Neutrophil (primary cell): ENCODE results near the gene EPHA6.

Experiments used
- H3K27ac ChIP-seq: fragments of 200-600 bp; sonication (generic); 2 replicates; pipeline ENCODE4 v1.5.1; 2016; ENCODE audit warnings: mild to moderate bottlenecking, moderate library complexity
- H3K27me3 ChIP-seq: fragments of 200-600 bp; sonication (generic); 2 replicates; pipeline ENCODE4 v1.6.0; 2016; ENCODE audit warnings: mild to moderate bottlenecking
- H3K36me3 ChIP-seq: fragments of 200-600 bp; sonication (generic); 2 replicates; pipeline ENCODE4 v1.5.1; 2017
- H3K4me1 ChIP-seq, 2 experiments: fragments of 200-600 bp in 1 of 2; sonication (generic) in 1 of 2; 1 replicate in 1 of 2; 2 replicates in 1 of 2; pipeline versions ENCODE4 v1.5.1 to v1.6.1; 2013 to 2016; ENCODE audit warnings: low read depth in 1 of 2, low read length in 1 of 2, mild to moderate bottlenecking in 1 of 2, moderate library complexity in 1 of 2; ENCODE audit not compliant: control insufficient read depth in 1 of 2, insufficient read depth in 1 of 2
- H3K4me3 ChIP-seq, 2 experiments: fragments of 200-600 bp in 1 of 2; sonication (generic) in 1 of 2; 1 replicate in 1 of 2; 2 replicates in 1 of 2; pipeline ENCODE4 v1.5.1; 2013 to 2016; ENCODE audit warnings: low read depth in 1 of 2, low read length in 1 of 2, mild to moderate bottlenecking in 1 of 2, moderate library complexity in 1 of 2
- H3K9me3 ChIP-seq: fragments of 200-600 bp; sonication (generic); 2 replicates; pipeline ENCODE4 v1.5.1; 2016
- TF ChIP-seq, protein P1 (sequence below): fragments of 200-600 bp; sonication (generic); IDR thresholded peaks from 2 replicates; pipeline ENCODE4 v1.5.1; 2016; ENCODE audit warnings: antibody characterized with exemption

EPHA6 gene

DNA sequence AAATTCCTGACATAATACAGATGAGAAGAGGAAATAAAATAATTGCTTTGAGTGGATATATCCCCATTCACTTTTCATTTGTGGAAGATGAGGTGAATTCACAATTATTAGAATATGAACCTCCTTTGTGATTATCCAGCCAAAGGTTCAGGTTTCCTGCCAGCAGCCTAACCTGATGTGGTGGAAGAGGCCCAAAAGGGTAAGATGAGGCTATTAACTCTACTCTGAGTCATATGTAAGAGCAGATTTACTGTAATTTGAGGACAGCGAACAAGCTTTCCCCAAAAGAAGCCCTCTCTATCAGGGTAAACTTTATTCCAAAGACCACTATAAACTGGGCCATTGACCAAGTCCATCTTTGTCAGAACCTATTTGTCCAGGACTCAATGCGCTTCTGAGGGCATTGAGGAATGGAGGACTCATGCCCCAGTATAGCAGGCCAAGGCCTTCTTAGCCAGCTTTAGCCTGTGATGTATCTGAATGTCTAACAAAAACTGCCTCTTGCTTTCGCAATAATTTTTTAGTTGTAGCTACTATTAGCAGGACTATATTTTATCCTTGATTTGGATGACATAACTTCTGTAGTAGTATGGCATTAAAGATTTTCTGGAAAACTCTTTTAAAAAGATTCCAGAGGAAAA, 859.1 kb downstream of the EPHA6 start:
- Histone ChIP-seq H3K9me3 (no peaks in the 10 kb centered on the region), H3K36me3 (no peaks in the 10 kb centered on the region), H3K27me3 (no peaks in the 10 kb centered on the region), H3K27ac (no peak overlapping the region), H3K4me1 (no peaks in the 10 kb centered on the region), H3K4me3 (no peak overlapping the region)
- TF ChIP-seq, protein P1, sequence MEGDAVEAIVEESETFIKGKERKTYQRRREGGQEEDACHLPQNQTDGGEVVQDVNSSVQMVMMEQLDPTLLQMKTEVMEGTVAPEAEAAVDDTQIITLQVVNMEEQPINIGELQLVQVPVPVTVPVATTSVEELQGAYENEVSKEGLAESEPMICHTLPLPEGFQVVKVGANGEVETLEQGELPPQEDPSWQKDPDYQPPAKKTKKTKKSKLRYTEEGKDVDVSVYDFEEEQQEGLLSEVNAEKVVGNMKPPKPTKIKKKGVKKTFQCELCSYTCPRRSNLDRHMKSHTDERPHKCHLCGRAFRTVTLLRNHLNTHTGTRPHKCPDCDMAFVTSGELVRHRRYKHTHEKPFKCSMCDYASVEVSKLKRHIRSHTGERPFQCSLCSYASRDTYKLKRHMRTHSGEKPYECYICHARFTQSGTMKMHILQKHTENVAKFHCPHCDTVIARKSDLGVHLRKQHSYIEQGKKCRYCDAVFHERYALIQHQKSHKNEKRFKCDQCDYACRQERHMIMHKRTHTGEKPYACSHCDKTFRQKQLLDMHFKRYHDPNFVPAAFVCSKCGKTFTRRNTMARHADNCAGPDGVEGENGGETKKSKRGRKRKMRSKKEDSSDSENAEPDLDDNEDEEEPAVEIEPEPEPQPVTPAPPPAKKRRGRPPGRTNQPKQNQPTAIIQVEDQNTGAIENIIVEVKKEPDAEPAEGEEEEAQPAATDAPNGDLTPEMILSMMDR, result no peak

GRCh38 chr3:97674461-97674860, 860.1 kb downstream of the EPHA6 start:
- Histone ChIP-seq H3K27me3 (no peaks in the 10 kb centered on the region), H3K36me3 (no peaks in the 10 kb centered on the region), H3K27ac (no peak overlapping the region), H3K9me3 (no peaks in the 10 kb centered on the region), H3K4me1 (no peaks in the 10 kb centered on the region), H3K4me3 (no peak overlapping the region)
- TF ChIP-seq, protein P1, result no peak

GRCh38 chr3:97680210-97680609, 865.8 kb downstream of the EPHA6 start:
- no peaks in the 10 kb centered on the region for H3K27me3 ChIP-seq
- no peaks in the 10 kb centered on the region for H3K4me1 ChIP-seq
- no peak overlapping the region for H3K4me3 ChIP-seq
- H3K9me3 ChIP-seq, result no peaks in the 10 kb centered on the region
- no peak overlapping the region for H3K27ac ChIP-seq
- TF ChIP-seq, protein P1, result no peak
- H3K36me3 ChIP-seq, result no peaks in the 10 kb centered on the region

DNA sequence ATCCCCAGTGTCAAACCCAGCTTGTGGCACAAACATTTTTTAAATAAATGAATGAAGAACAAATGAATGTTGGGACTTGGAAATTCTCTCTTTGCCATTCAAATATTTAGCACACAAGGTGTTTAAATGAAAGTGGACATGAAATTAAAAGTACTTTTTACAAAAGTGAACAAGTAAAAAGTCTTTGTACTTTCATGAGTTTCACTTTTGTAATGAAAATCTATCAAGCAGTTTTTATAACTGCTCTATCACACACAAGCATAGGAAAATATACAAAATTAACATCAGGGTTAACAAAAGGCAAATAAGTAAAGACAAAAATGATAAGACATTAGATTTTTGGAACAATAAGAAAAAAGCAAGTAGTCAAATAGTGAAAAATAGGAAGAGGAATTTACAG, 866.3 kb downstream of the EPHA6 start:
- TF ChIP-seq, protein P1, result no peak
- Histone ChIP-seq H3K4me1 (no peaks in the 10 kb centered on the region), H3K27ac (no peak overlapping the region), H3K4me3 (no peak overlapping the region), H3K27me3 (no peaks in the 10 kb centered on the region), H3K9me3 (no peaks in the 10 kb centered on the region), H3K36me3 (no peaks in the 10 kb centered on the region)

DNA sequence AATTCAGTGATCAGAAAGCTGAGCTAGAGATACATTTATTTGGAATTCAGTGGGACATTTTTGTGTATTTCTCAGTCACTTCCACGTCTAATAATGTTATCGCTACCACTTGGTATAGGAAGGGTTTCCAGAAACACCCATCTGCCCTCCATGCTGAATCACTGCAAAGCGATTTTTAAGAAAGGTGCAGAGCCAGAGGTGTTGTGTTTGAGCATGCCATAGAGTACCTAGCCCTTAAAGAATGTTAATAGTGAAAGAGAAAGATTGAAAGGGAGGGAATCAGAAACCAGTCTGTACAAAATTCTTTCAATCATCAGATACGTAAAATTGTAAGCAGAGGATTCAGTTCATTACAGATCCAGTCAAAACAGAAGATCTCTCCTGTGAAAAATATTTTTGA, 870.1 kb downstream of the EPHA6 start:
- Histone ChIP-seq H3K27ac (no peak overlapping the region), H3K36me3 (no peaks in the 10 kb centered on the region), H3K4me1 (no peaks in the 10 kb centered on the region), H3K27me3 (no peaks in the 10 kb centered on the region), H3K4me3 (no peak overlapping the region), H3K9me3 (no peaks in the 10 kb centered on the region)
- TF ChIP-seq, protein P1, result no peak
